Fibroblast of mammary gland (primary cell): ENCODE results near the gene RTN4.

Experiments
- DNase-seq: peaks from one replicate; pipeline ENCODE4 v3.0.0-alpha.2; 2010; ENCODE audit warnings: low read depth
- H3K4me3 ChIP-seq: 2 replicates; pipeline ENCODE4 v1.5.1; 2011; ENCODE audit warnings: low read depth, mild to moderate bottlenecking, low read length, moderate library complexity; ENCODE audit not compliant: control insufficient read depth
- CTCF ChIP-seq: conservative IDR thresholded peaks from 2 replicates; pipeline ENCODE4 v1.5.1; 2011; ENCODE audit warnings: low read depth, low read length, inconsistent platforms; ENCODE audit not compliant: control insufficient read depth, insufficient read depth

RTN4 gene

GRCh38 chr2:55073000-55073983, 23.0 kb upstream of the RTN4 start:
- no peak for TF ChIP-seq CTCF
- DNase-seq, result no peak
- H3K4me3 ChIP-seq, result no peak overlapping the region

- TF ChIP-seq CTCF, result peak; percentile 11
- no peak overlapping the region for H3K4me3 ChIP-seq
These were observed 13.6 kb upstream of the RTN4 start for GRCh38 chr2:55063713-55064323.

GRCh38 chr2:55063226-55063625, 13.0 kb upstream of the RTN4 start:
- no peak overlapping the region for H3K4me3 ChIP-seq
- DNase-seq, result no peak
- TF ChIP-seq CTCF, result no peak

More at GRCh38 chr2:55063713-55064323, 13.6 kb upstream of the RTN4 start:
- no peak for DNase-seq

GRCh38 chr2:55062754-55063153, 12.5 kb upstream of the RTN4 start:
- no peak for TF ChIP-seq CTCF
- no peak overlapping the region for H3K4me3 ChIP-seq
- DNase-seq, result no peak

- no peak for TF ChIP-seq CTCF
- H3K4me3 ChIP-seq, result no peak overlapping the region
- DNase-seq, result no peak
These were observed 11.5 kb upstream of the RTN4 start for GRCh38 chr2:55061523-55062344.

- DNase-seq, result no peak
- TF ChIP-seq CTCF, result no peak
- no peak overlapping the region for H3K4me3 ChIP-seq
These were observed 9.5 kb upstream of the RTN4 start for GRCh38 chr2:55059793-55060192.
